Ovary (tissue), 3 donors: ENCODE data around the gene PHACTR1.

Experiments
- CTCF ChIP-seq, 3 donors: fragments of 450-650 bp in 2 of 3; fragments of 200-600 bp in 1 of 3; IDR thresholded peaks; one replicate each; pipeline versions ENCODE4 v1.5.1 to v1.8.0; 2016 to 2022; ENCODE audit warnings: antibody characterized with exemption in 3 of 3, mild to moderate bottlenecking in 1 of 3
- EP300 ChIP-seq: sonication (generic); formaldehyde crosslinking; IDR thresholded peaks from one replicate; pipeline ENCODE4 v1.6.1; 2017; ENCODE audit warnings: antibody characterized with exemption
- donor health status: DM: no; HTN: no; CAD: no.

GRCh38 chr6:13288481-13288880 is 571.9 kb downstream of the PHACTR1 start:
- TF ChIP-seq CTCF (IDR thresholded peaks at IDR 0.05) = no peak
- TF ChIP-seq EP300 = no peak
